Measurements from ENCODE around the gene INSYN2B.

DNA sequence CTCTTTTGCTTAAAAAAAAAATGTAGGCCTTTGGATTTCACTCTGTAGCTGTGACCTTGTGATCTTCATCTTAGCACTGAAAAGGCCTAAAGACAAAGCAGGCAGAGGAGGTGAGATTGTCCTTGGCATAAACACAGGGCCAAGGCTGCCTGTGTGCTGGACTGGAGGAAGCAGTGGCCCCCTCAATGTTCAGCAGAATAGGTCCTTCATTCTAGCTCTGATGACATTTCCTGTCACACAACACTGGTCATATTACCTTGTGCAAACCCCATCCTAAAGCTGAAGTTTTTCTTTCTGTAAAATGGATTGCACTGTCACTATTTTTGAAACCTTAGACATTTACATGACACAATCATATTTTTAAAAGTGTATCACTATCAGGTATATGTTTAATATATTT, 147.4 kb downstream of the INSYN2B start:
- TF ChIP-seq, protein P1, sequence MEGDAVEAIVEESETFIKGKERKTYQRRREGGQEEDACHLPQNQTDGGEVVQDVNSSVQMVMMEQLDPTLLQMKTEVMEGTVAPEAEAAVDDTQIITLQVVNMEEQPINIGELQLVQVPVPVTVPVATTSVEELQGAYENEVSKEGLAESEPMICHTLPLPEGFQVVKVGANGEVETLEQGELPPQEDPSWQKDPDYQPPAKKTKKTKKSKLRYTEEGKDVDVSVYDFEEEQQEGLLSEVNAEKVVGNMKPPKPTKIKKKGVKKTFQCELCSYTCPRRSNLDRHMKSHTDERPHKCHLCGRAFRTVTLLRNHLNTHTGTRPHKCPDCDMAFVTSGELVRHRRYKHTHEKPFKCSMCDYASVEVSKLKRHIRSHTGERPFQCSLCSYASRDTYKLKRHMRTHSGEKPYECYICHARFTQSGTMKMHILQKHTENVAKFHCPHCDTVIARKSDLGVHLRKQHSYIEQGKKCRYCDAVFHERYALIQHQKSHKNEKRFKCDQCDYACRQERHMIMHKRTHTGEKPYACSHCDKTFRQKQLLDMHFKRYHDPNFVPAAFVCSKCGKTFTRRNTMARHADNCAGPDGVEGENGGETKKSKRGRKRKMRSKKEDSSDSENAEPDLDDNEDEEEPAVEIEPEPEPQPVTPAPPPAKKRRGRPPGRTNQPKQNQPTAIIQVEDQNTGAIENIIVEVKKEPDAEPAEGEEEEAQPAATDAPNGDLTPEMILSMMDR (IDR thresholded peaks at IDR 0.05; ENCODE audit: low read length), result no peak
- TF ChIP-seq EZH2 (IDR thresholded peaks at IDR 0.05; ENCODE audit: borderline replicate concordance, low read length), result no peak

Measured in OCI-LY1 (cell line).